Prostate gland (tissue), 2 donors: Measurements from ENCODE around the gene NSD1. TPM values are rescaled to one million over a fixed set of nuclear protein-coding genes. Genes with fewer than 3 reads are reported as not detected.

Experiments
- DNase-seq: peaks from one replicate; pipeline ENCODE4 v3.0.0-alpha.2; 2019; ENCODE audit warnings: low spot score
- H3K27ac ChIP-seq, 2 donors: fragments of 200-600 bp; sonication (generic); 2 replicates each; pipeline ENCODE4 v1.5.1; 2017 to 2019
- H3K27me3 ChIP-seq: fragments of 200-600 bp; sonication (generic); replicated peaks from 2 replicates; pipeline ENCODE4 v1.5.1; 2019; ENCODE audit not compliant: insufficient read depth
- H3K36me3 ChIP-seq, 2 donors: fragments of 200-600 bp; sonication (generic); 1 replicate in 1 of 2; 2 replicates in 1 of 2; pipeline versions ENCODE4 v1.5.1 to v1.8.1; 2017 to 2019
- H3K4me1 ChIP-seq: fragments of 200-600 bp; sonication (generic); replicated peaks from 2 replicates; pipeline ENCODE4 v1.5.1; 2019
- H3K4me3 ChIP-seq, 2 donors: fragments of 200-600 bp; sonication (generic); 2 replicates each; pipeline ENCODE4 v1.5.1; 2017 to 2019
- H3K9me3 ChIP-seq: fragments of 200-600 bp; sonication (generic); 2 replicates; pipeline ENCODE4 v1.5.1; 2017
- POLR2A ChIP-seq: fragments of 450-650 bp; IDR thresholded peaks from one replicate; pipeline ENCODE4 v1.6.1; 2016; ENCODE audit warnings: antibody characterized with exemption, mild to moderate bottlenecking
- POLR2AphosphoS5 ChIP-seq: sonication (generic); formaldehyde crosslinking; IDR thresholded peaks from one replicate; pipeline ENCODE4 v1.6.1; 2017; ENCODE audit warnings: antibody characterized with exemption
- WGBS: methylation state at CpG from one replicate; pipeline ENCODE4 v1.1.5; 2018; 5-methylcytosine and 5-hydroxymethylcytosine counted together
- intact Hi-C: fragments of 100-400 bp; cut with DNase I; formaldehyde crosslinking; loops from one replicate; pipeline ENCODE4 v1.14.2; 2022
- total RNA-seq, 2 donors: library from RNA; depleted of rRNA; stranded (reverse); fragments of >200 nt; gene quantifications; one replicate each; pipeline ENCODE4 v1.1.0, GENCODE V29; 2016
- TF ChIP-seq, protein P1 (sequence below), 4 experiments: fragments of 200-600 bp in 2 of 4; fragments of 450-650 bp in 2 of 4; sonication (generic) in 2 of 4; IDR thresholded peaks; 1 replicate in 3 of 4; 2 replicates in 1 of 4; pipeline ENCODE4 v1.5.1; 2016 to 2019; ENCODE audit warnings: antibody characterized with exemption in 4 of 4, mild to moderate bottlenecking in 2 of 4, moderate library complexity in 2 of 4

NSD1 gene
- total RNA-seq, 2 donors from 2014 or later: 37.2 to 53.9 TPM

DNA sequence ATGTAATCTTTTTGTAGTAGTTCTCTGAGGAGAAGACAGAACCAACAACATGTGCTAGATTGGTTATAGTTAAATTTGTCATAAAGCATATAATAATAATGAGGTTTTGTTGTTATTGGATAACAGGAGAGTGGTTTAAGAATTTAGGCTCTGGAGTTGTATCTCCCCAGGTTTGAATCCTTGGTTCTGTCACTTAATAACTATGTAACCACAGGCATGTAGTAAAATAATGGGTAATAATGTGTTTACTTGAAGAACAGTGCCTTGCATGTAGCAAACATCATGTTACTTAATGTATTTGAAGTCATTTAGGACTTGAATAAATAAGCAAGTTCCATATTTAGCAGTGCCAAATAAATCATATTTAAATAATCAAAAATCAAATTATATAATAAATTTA is 55.8 kb downstream of the NSD1 start:
- DNase-seq: no peak
- Histone ChIP-seq H3K9me3 (no peaks in the 10 kb centered on the region), H3K4me3 (no peak overlapping the region), H3K4me1 (no peaks in the 10 kb centered on the region), H3K27ac (no peak overlapping the region), H3K27me3 (no peaks in the 10 kb centered on the region), H3K36me3 (no peaks in the 10 kb centered on the region)
- no peak for TF ChIP-seq POLR2AphosphoS5
- TF ChIP-seq, protein P1, sequence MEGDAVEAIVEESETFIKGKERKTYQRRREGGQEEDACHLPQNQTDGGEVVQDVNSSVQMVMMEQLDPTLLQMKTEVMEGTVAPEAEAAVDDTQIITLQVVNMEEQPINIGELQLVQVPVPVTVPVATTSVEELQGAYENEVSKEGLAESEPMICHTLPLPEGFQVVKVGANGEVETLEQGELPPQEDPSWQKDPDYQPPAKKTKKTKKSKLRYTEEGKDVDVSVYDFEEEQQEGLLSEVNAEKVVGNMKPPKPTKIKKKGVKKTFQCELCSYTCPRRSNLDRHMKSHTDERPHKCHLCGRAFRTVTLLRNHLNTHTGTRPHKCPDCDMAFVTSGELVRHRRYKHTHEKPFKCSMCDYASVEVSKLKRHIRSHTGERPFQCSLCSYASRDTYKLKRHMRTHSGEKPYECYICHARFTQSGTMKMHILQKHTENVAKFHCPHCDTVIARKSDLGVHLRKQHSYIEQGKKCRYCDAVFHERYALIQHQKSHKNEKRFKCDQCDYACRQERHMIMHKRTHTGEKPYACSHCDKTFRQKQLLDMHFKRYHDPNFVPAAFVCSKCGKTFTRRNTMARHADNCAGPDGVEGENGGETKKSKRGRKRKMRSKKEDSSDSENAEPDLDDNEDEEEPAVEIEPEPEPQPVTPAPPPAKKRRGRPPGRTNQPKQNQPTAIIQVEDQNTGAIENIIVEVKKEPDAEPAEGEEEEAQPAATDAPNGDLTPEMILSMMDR (IDR thresholded peaks at IDR 0.05): no peak
- TF ChIP-seq POLR2A: no peak
- intact Hi-C loops: no loop called here

- Histone ChIP-seq H3K4me3 (no peak overlapping the region), H3K27ac (no peak overlapping the region), H3K27me3 (no peaks in the 10 kb centered on the region), H3K9me3 (no peaks in the 10 kb centered on the region), H3K36me3 (no peaks in the 10 kb centered on the region), H3K4me1 (no peaks in the 10 kb centered on the region)
- WGBS: 73% methylated on average over 4 of the region's 4 CpGs
- no peak for DNase-seq
- intact Hi-C loops: no loop called here
- TF ChIP-seq, protein P1 (IDR thresholded peaks at IDR 0.05): no peak
- no peak for TF ChIP-seq POLR2A
- TF ChIP-seq POLR2AphosphoS5: no peak
Measured at GRCh38 chr5:177189965-177190364, 56.4 kb downstream of the NSD1 start.

DNA sequence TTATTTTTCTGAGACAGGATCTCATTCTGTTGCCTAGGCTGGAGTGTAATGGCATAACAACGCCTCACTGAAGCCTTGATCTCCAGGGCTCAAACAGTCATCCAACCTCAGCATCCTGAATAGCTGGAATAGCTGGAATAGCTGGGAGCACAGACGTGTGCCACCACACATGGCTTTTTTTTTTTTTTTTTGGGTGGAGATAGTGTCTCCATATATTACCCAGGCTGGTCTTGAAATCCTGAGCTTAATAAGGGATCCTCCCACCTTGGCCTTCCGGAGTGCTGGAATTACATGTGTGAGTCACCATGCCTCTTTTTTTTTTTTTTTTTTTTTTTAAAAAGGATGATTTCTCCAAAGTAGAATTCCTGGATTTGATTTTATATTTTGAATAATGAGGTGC is 60.7 kb downstream of the NSD1 start:
- Histone ChIP-seq H3K27me3 (no peaks in the 10 kb centered on the region), H3K9me3 (no peaks in the 10 kb centered on the region), H3K4me1 (no peaks in the 10 kb centered on the region), H3K36me3 (no peaks in the 10 kb centered on the region), H3K27ac (no peak overlapping the region), H3K4me3 (no peak overlapping the region)
- intact Hi-C loops: no loop called here
- DNase-seq: no peak
- WGBS: 67% methylated on average over 3 of the region's 3 CpGs
- TF ChIP-seq, protein P1 (IDR thresholded peaks at IDR 0.05): no peak
- TF ChIP-seq POLR2A (no peak), POLR2AphosphoS5 (no peak)

- Histone ChIP-seq H3K27me3 (no peaks in the 10 kb centered on the region), H3K4me1 (no peaks in the 10 kb centered on the region), H3K9me3 (no peaks in the 10 kb centered on the region), H3K27ac (no peak overlapping the region), H3K36me3 (no peaks in the 10 kb centered on the region), H3K4me3 (no peak overlapping the region)
- intact Hi-C loops: no loop called here
- TF ChIP-seq POLR2A (no peak), POLR2AphosphoS5 (no peak)
- TF ChIP-seq, protein P1 (IDR thresholded peaks at IDR 0.05): no peak
- WGBS: 98% methylated on average over 9 of the region's 9 CpGs
- no peak for DNase-seq
Measured at GRCh38 chr5:177195307-177195952, 61.9 kb downstream of the NSD1 start.

DNA sequence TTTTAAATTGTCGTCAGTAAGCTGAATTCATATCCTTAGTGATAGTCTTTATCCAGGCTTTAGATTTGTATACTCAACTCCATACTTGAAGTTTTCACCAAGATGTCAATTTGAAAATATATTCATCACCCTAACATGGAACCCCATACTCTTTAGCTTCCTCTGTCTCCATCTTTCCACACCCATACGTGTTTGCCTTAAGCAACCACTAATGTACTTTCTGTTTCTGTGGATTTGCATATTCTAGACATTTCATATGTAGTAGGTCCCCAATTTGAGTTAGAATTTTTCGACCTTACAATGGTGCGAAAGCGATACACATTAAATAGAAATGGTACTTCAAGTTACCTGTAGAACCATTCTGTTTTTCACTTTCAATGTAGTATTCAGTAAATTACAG is 65.2 kb downstream of the NSD1 start:
- WGBS: 91% methylated on average over 5 of the region's 5 CpGs
- H3K27ac ChIP-seq: no peak overlapping the region
- intact Hi-C loops: no loop called here

More for the DNA sequence above, 65.2 kb downstream of the NSD1 start:
- Histone ChIP-seq H3K9me3 (no peaks in the 10 kb centered on the region), H3K27me3 (no peaks in the 10 kb centered on the region), H3K4me3 (no peak overlapping the region), H3K4me1 (no peaks in the 10 kb centered on the region), H3K36me3 (no peaks in the 10 kb centered on the region)
- no peak for DNase-seq
- TF ChIP-seq POLR2AphosphoS5 (no peak), POLR2A (no peak)
- TF ChIP-seq, protein P1 (IDR thresholded peaks at IDR 0.05): no peak
